SK-N-SH (cell line): ENCODE measurements around the gene CDH26. TPM values are rescaled to one million over a fixed set of nuclear protein-coding genes. Genes with fewer than 3 reads are reported as not detected.
A peak's percentile ranks its signal among the peaks of the same experiment; 100 is the strongest.

ENCODE experiments used
- CTCF ChIA-PET: fragments of 300-600, 350-600 bp; formaldehyde crosslinking; extraction: SDS; loops from one replicate; lab custom pipeline; 2021; lab: Yijun Ruan, JAX
- POLR2A ChIA-PET: fragments of 350-600 bp; sonication (Branson Sonifier 250); formaldehyde crosslinking; extraction: SDS; loops from one replicate; lab custom pipeline; 2020; ENCODE audit warnings: antibody characterized with exemption, inconsistent platforms; lab: Yijun Ruan, JAX
- DNase-seq: peaks from one replicate; pipeline ENCODE4 v3.0.0; 2012
- H2AFZ ChIP-seq: fragments of 200-600 bp; sonication (generic); 2 replicates; pipeline ENCODE4 v1.8.1; 2016; ENCODE audit warnings: antibody characterized with exemption, mild to moderate bottlenecking, low read depth
- H3F3A ChIP-seq: fragments of 200-600 bp; sonication (generic); replicated peaks from 2 replicates; pipeline ENCODE3; 2016; ENCODE audit warnings: antibody characterized with exemption, mild to moderate bottlenecking; ENCODE audit not compliant: insufficient read depth
- H3K27ac ChIP-seq, 2 experiments: fragments of 200-500 bp in 1 of 2; fragments of 200-600 bp in 1 of 2; sonication (Bioruptor generic) in 1 of 2; sonication (generic), shearing (Covaris generic) in 1 of 2; 2 replicates each; pipeline versions ENCODE4 v1.5.1 to v1.6.1; 2014 to 2016; ENCODE audit warnings: low read depth in 2 of 2, inconsistent platforms in 1 of 2, low read length in 1 of 2, mild to moderate bottlenecking in 1 of 2, mixed read lengths in 1 of 2
- H3K27me3 ChIP-seq: fragments of 200-600 bp; sonication (generic), shearing (Covaris generic); 2 replicates; pipeline ENCODE4 v1.6.1; 2016; ENCODE audit warnings: mixed run types; ENCODE audit not compliant: insufficient read depth
- H3K36me3 ChIP-seq, 2 experiments: fragments of 200-500 bp in 1 of 2; fragments of 200-600 bp in 1 of 2; sonication (Bioruptor generic) in 1 of 2; sonication (generic) in 1 of 2; replicated peaks in 1 of 2; 2 replicates each; pipeline versions ENCODE3 to v1.5.1; 2014 to 2016; ENCODE audit warnings: low read length in 1 of 2, mild to moderate bottlenecking in 1 of 2; ENCODE audit not compliant: insufficient read depth in 2 of 2, control insufficient read depth in 1 of 2
- H3K4me1 ChIP-seq, 2 experiments: fragments of 200-500 bp in 1 of 2; fragments of 200-600 bp in 1 of 2; sonication (Bioruptor generic) in 1 of 2; sonication (generic), shearing (Covaris generic) in 1 of 2; 2 replicates each; pipeline versions ENCODE4 v1.5.1 to v1.6.1; 2014 to 2016; ENCODE audit warnings: low read depth in 1 of 2, low read length in 1 of 2, mixed run types in 1 of 2; ENCODE audit not compliant: insufficient read depth in 2 of 2, control insufficient read depth in 1 of 2
- H3K4me2 ChIP-seq: fragments of 200-600 bp; sonication (generic), shearing (Covaris generic); 2 replicates; pipeline ENCODE4 v1.6.1; 2017; ENCODE audit warnings: mixed run types
- H3K4me3 ChIP-seq, 2 experiments: fragments of 200-500 bp in 1 of 2; fragments of 200-600 bp in 1 of 2; sonication (Bioruptor generic) in 1 of 2; sonication (generic), shearing (Covaris generic) in 1 of 2; 2 replicates each; pipeline versions ENCODE4 v1.5.1 to v1.8.1; 2014 to 2016; ENCODE audit warnings: low read depth in 2 of 2, inconsistent platforms in 1 of 2, low read length in 1 of 2, mild to moderate bottlenecking in 1 of 2, mixed read lengths in 1 of 2, moderate library complexity in 1 of 2
- H3K79me2 ChIP-seq: fragments of 200-600 bp; sonication (generic); 2 replicates; pipeline ENCODE4 v1.8.1; 2017; ENCODE audit warnings: mild to moderate bottlenecking; ENCODE audit not compliant: insufficient read depth
- H3K9ac ChIP-seq: fragments of 200-600 bp; sonication (generic); 2 replicates; pipeline ENCODE4 v1.6.1; 2017; ENCODE audit warnings: mixed run types
- H3K9me2 ChIP-seq: fragments of 200-600 bp; sonication (generic); 2 replicates; pipeline ENCODE4 v1.6.1; 2017; ENCODE audit warnings: mixed run types
- H3K9me3 ChIP-seq: fragments of 200-600 bp; sonication (generic); 2 replicates; pipeline ENCODE4 v1.6.1; 2017; ENCODE audit warnings: mixed run types, mild to moderate bottlenecking, moderate library complexity
- H4K20me1 ChIP-seq: fragments of 200-600 bp; sonication (generic); 2 replicates; pipeline ENCODE4 v1.6.1; 2017; ENCODE audit warnings: mild to moderate bottlenecking, mixed run types; ENCODE audit not compliant: insufficient read depth
- ELF1 ChIP-seq: IDR thresholded peaks from 2 replicates; pipeline ENCODE4 v1.4.0; 2012
- EZH2phosphoT487 ChIP-seq: fragments of 200-600 bp; sonication (generic); IDR thresholded peaks from 2 replicates; pipeline ENCODE4 v1.6.1; 2017; ENCODE audit warnings: low read depth, mixed run types, mild to moderate bottlenecking, antibody characterized with exemption, moderate library complexity, borderline replicate concordance
- FOSL2 ChIP-seq: IDR thresholded peaks from 2 replicates; pipeline ENCODE4 v1.4.0; 2012; ENCODE audit warnings: low read depth, mild to moderate bottlenecking, moderate library complexity, borderline replicate concordance
- JUND ChIP-seq: IDR thresholded peaks from 2 replicates; pipeline ENCODE4 v1.4.0; 2012
- MEF2A ChIP-seq: IDR thresholded peaks from 2 replicates; pipeline ENCODE4 v1.4.0; 2012; ENCODE audit warnings: low read depth, borderline replicate concordance
- NFIC ChIP-seq: IDR thresholded peaks from 2 replicates; pipeline ENCODE4 v1.4.0; 2012; ENCODE audit warnings: borderline replicate concordance
- NRF1 ChIP-seq: IDR thresholded peaks from 2 replicates; pipeline ENCODE4 v1.6.1; 2012; ENCODE audit warnings: low read depth, mild to moderate bottlenecking, low read length
- PBX3 ChIP-seq: IDR thresholded peaks from 2 replicates; pipeline ENCODE4; 2012
- POLR2AphosphoS5 ChIP-seq: IDR thresholded peaks from 2 replicates; pipeline ENCODE4 v1.6.1; 2012; ENCODE audit warnings: low read depth, low read length
- RAD21 ChIP-seq: IDR thresholded peaks from 2 replicates; pipeline ENCODE4 v1.6.1; 2012; ENCODE audit warnings: mild to moderate bottlenecking, low read length
- RCOR1 ChIP-seq: fragments of 150-350 bp; IDR thresholded peaks from 2 replicates; pipeline ENCODE4 v1.6.1; 2017; ENCODE audit warnings: antibody characterized with exemption, low read length
- RFX5 ChIP-seq: IDR thresholded peaks from 2 replicates; pipeline ENCODE4 v1.6.1; 2012; ENCODE audit warnings: mild to moderate bottlenecking, improper control_type of control experiment, low read length
- RXRA ChIP-seq: IDR thresholded peaks from 2 replicates; pipeline ENCODE4 v1.4.0; 2012; ENCODE audit warnings: low read depth, mild to moderate bottlenecking, borderline replicate concordance
- SIN3A ChIP-seq: IDR thresholded peaks from 2 replicates; pipeline ENCODE4 v1.6.1; 2012; ENCODE audit warnings: low read depth, mild to moderate bottlenecking, low read length, moderate library complexity, borderline replicate concordance
- TAF1 ChIP-seq: IDR thresholded peaks from 2 replicates; pipeline ENCODE4 v1.6.1; 2012; ENCODE audit warnings: low read depth, mild to moderate bottlenecking, low read length, moderate library complexity, borderline replicate concordance
- TEAD4 ChIP-seq: IDR thresholded peaks from 2 replicates; pipeline ENCODE4 v1.4.0; 2012; ENCODE audit warnings: mild to moderate bottlenecking, borderline replicate concordance; ENCODE audit not compliant: insufficient read depth
- USF1 ChIP-seq: IDR thresholded peaks from 2 replicates; pipeline ENCODE4 v1.4.0; 2012; ENCODE audit warnings: low read depth, borderline replicate concordance
- YY1 ChIP-seq: IDR thresholded peaks from 2 replicates; pipeline ENCODE4 v1.4.0; 2012; ENCODE audit warnings: low read depth, mild to moderate bottlenecking
- WGBS: methylation state at CpG from one replicate; pipeline ENCODE4 v1.1.6; 2017; ENCODE audit warnings: low lambda C conversion rate; 5-methylcytosine and 5-hydroxymethylcytosine counted together
- polyA plus RNA-seq, 3 experiments: library from polyadenylated mRNA; depleted of rRNA; stranded (reverse); fragments of >200 nt; gene quantifications; 2 replicates each; pipeline ENCODE4 v1.2.3, GENCODE V29; 2012
- TF ChIP-seq, protein P1 (sequence below): fragments of 150-350 bp; IDR thresholded peaks from 2 replicates; pipeline ENCODE4 v1.6.1; 2017; ENCODE audit warnings: antibody characterized with exemption, low read length, low read depth, borderline replicate concordance

The CDH26 gene
- polyA plus RNA-seq, 1 of the 3 experiments (the other 2 are of a cell fraction) = 0.13 TPM

DNA sequence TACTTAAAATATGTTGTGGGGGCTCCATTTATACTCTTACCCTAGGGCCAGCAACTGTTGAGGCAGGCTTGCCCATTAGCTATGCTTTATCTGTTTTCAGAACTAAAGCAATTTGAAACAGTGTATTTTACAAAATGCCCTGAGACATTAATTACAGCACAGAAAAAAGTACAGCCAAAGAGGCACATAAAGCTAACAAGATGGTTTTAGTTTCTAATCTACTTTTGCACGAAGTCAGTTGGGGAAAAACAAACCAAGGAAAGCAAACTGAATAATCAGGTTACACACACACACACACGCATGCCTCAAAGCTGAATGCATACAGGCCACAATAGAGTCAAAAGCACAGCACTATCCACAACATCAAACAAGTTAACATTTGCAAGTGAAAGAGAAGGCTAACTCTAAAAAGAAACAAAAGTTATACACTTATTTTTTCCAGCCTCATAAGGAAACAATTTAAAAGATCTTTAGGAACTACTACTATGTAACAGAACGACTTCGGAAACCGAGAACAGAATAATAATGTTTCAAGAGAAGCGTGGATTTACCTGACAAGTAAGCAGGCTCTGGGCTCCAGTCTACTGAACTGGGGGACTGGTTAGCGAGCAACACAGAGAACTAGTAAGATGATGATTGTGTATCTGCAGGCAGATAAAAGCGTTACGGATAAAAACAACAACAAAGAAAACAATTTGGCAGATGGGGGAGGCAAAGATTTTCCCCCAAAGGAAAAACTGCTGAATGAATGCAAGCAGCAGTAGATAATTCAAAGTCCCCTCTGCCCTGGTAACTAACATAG, 26.5 kb upstream of the CDH26 start:
- DNase-seq = no peak
- Histone ChIP-seq H3K9ac (no peak overlapping the region), H3K79me2 (no peaks in the 10 kb centered on the region; the same call in 1 of the 2 replicates), H3K4me3 (no peak overlapping the region), H3K4me2 (no peak overlapping the region), H3K9me2 (no peaks in the 10 kb centered on the region), H3K4me1 (peaks cover 0 to 9% of the 10 kb centered on the region in 2 experiments; a peak in 2 of 4 replicates), H4K20me1 (no peaks in the 10 kb centered on the region), H3K27ac (no peak overlapping the region), H3F3A (peaks cover 4% of the 10 kb centered on the region), H3K36me3 (no peaks in the 10 kb centered on the region), H3K9me3 (no peaks in the 10 kb centered on the region), H3K27me3 (no peaks in the 10 kb centered on the region), H2AFZ (no peak overlapping the region)
- no peak for TF ChIP-seq RXRA
- CTCF ChIA-PET = no interaction called here
- POLR2A ChIA-PET = no interaction called here
- WGBS = 90% methylated on average over 9 of the region's 9 CpGs

GRCh38 chr20:59932616-59933295, 25.5 kb upstream of the CDH26 start:
- H3K27ac ChIP-seq = no peak overlapping the region
- H3K27me3 ChIP-seq = no peaks in the 10 kb centered on the region
- H3K4me2 ChIP-seq = peak overlapping the region; percentile 96; the same call in 1 of the 2 replicates
- H3F3A ChIP-seq = peaks cover 7% of the 10 kb centered on the region
- H3K9me3 ChIP-seq = no peaks in the 10 kb centered on the region
- H3K79me2 ChIP-seq = peaks cover 4% of the 10 kb centered on the region; the same call in 1 of the 2 replicates
- H3K4me1 ChIP-seq = peaks cover 4 to 9% of the 10 kb centered on the region in 2 experiments; a peak in 3 of 4 replicates
- H3K36me3 ChIP-seq = peaks cover 0 to 2% of the 10 kb centered on the region in 2 experiments
- DNase-seq = peak; percentile 11
- TF ChIP-seq POLR2AphosphoS5 (no peak), PBX3 (no peak), MEF2A (no peak), TAF1 (no peak), NFIC (no peak), RAD21 (no peak), SIN3A (no peak), EZH2phosphoT487 (no peak), JUND (no peak), NRF1 (no peak), USF1 (no peak), TEAD4 (no peak), RFX5 (no peak), RCOR1 (no peak), ELF1 (no peak), YY1 (no peak), FOSL2 (no peak)
- TF ChIP-seq, protein P1, sequence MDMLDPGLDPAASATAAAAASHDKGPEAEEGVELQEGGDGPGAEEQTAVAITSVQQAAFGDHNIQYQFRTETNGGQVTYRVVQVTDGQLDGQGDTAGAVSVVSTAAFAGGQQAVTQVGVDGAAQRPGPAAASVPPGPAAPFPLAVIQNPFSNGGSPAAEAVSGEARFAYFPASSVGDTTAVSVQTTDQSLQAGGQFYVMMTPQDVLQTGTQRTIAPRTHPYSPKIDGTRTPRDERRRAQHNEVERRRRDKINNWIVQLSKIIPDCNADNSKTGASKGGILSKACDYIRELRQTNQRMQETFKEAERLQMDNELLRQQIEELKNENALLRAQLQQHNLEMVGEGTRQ = no peak
- H2AFZ ChIP-seq = peak overlapping the region; percentile 84
- WGBS = 97% methylated on average over 61 of the region's 72 CpGs
- CTCF ChIA-PET = interaction anchor here (2.4 to 9.8 kb wide), 2 partner anchors 10 to 19 kb away, joined by 13 to 95 read pairs; no protein-coding TSS in a partner anchor
- H4K20me1 ChIP-seq = no peaks in the 10 kb centered on the region
- peak overlapping the region; percentile 75; a peak in 3 of 4 replicates for H3K4me3 ChIP-seq
- H3K9ac ChIP-seq = no peak overlapping the region
- H3K9me2 ChIP-seq = no peaks in the 10 kb centered on the region
- POLR2A ChIA-PET = no interaction called here
